ENCODE results near the gene JPH4.
A peak's percentile ranks its signal among the peaks of the same experiment; 100 is the strongest.

Gene JPH4

DNA sequence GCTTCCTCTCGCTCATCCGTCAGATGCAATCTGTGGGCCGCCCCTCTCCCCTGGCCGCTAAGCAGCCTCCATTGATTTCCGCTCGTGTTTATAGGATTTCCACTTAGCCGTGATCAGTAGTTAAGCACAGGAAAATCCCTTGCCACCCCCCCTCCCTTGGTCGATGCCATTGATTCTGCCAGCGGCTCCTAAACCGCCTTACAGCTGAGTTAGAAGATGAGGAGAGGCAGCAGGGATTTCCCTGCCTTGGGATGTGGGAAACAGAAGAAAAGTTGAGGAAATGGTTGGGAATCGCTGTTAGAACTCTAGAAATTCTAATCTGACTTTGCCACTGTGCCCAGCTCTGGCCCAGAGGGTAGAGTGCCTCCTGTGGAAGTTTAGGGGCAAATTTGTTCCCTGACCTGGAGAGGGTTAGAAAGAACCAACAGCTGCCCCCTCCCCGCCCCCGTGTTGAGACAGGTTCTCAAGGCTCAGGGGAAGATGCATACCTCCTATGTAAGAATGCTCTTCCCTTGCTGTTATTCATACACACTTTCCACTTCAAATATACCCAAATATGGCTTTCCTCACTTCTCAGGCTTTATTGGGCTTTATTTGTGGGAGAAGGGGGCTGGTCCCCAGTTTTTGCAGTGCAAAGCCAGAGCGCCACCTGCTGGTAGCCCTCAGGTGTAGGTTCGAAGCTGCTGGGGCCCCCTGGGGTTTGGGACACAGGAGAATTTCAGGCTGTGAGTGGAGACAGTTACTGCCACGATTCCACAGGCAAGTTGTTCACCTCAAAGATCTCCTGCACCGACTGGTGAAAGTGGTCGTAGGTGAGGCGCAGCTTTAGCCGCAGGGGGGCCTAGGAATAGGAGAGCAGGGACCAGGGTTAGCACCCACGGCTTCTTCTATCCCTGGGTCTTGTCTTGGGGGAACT, 19.3 kb downstream of the JPH4 start:
- no peak overlapping the region for H3K27ac Mint-ChIP-seq
- no peak overlapping the region for H3K4me3 Mint-ChIP-seq
- H3K4me1 Mint-ChIP-seq (ENCODE audit: low read depth), result peaks cover 29% of the 10 kb centered on the region
- DNase-seq (ENCODE audit: low spot score), result peak; percentile 51
- no peaks in the 10 kb centered on the region for H3K27me3 Mint-ChIP-seq (ENCODE audit: low read depth)
- H3K36me3 Mint-ChIP-seq (ENCODE audit: low read depth), result peaks cover 37% of the 10 kb centered on the region
- no peaks in the 10 kb centered on the region for H3K9me3 Mint-ChIP-seq

- Mint-ChIP-seq H3K27ac (no peak overlapping the region), H3K4me3 (peak overlapping the region; percentile 25), H3K36me3 (ENCODE audit: low read depth) (peaks cover 32% of the 10 kb centered on the region), H3K9me3 (no peaks in the 10 kb centered on the region), H3K27me3 (ENCODE audit: low read depth) (no peaks in the 10 kb centered on the region), H3K4me1 (ENCODE audit: low read depth) (peaks cover 29% of the 10 kb centered on the region)
- no peak for DNase-seq (ENCODE audit: low spot score)
Measured at GRCh38 chr14:23558346-23559009, 20.1 kb downstream of the JPH4 start.

GRCh38 chr14:23557946-23558345, 20.6 kb downstream of the JPH4 start:
- no peaks in the 10 kb centered on the region for H3K27me3 Mint-ChIP-seq (ENCODE audit: low read depth)
- H3K4me1 Mint-ChIP-seq (ENCODE audit: low read depth), result peaks cover 29% of the 10 kb centered on the region
- peak overlapping the region; percentile 72 for H3K27ac Mint-ChIP-seq
- no peak for DNase-seq (ENCODE audit: low spot score)
- no peaks in the 10 kb centered on the region for H3K9me3 Mint-ChIP-seq
- H3K4me3 Mint-ChIP-seq, result peak overlapping the region; percentile 77
- H3K36me3 Mint-ChIP-seq (ENCODE audit: low read depth), result peaks cover 27% of the 10 kb centered on the region

- peak overlapping the region; percentile 72 for H3K27ac Mint-ChIP-seq
- H3K9me3 Mint-ChIP-seq, result no peaks in the 10 kb centered on the region
- DNase-seq (ENCODE audit: low spot score), result no peak
- H3K4me3 Mint-ChIP-seq, result peak overlapping the region; percentile 77
- peaks cover 24% of the 10 kb centered on the region for H3K36me3 Mint-ChIP-seq (ENCODE audit: low read depth)
- H3K4me1 Mint-ChIP-seq (ENCODE audit: low read depth), result peaks cover 27% of the 10 kb centered on the region
- H3K27me3 Mint-ChIP-seq (ENCODE audit: low read depth), result no peaks in the 10 kb centered on the region
Measured at GRCh38 chr14:23557521-23557920, 21.1 kb downstream of the JPH4 start.

- peaks cover 23% of the 10 kb centered on the region for H3K36me3 Mint-ChIP-seq (ENCODE audit: low read depth)
- no peak for DNase-seq (ENCODE audit: low spot score)
- no peaks in the 10 kb centered on the region for H3K9me3 Mint-ChIP-seq
- H3K4me3 Mint-ChIP-seq, result peak overlapping the region; percentile 96
- H3K27me3 Mint-ChIP-seq (ENCODE audit: low read depth), result no peaks in the 10 kb centered on the region
- peaks cover 28% of the 10 kb centered on the region for H3K4me1 Mint-ChIP-seq (ENCODE audit: low read depth)
- peak overlapping the region; percentile 93 for H3K27ac Mint-ChIP-seq
Measured at GRCh38 chr14:23556700-23557440, 21.7 kb downstream of the JPH4 start.

DNA sequence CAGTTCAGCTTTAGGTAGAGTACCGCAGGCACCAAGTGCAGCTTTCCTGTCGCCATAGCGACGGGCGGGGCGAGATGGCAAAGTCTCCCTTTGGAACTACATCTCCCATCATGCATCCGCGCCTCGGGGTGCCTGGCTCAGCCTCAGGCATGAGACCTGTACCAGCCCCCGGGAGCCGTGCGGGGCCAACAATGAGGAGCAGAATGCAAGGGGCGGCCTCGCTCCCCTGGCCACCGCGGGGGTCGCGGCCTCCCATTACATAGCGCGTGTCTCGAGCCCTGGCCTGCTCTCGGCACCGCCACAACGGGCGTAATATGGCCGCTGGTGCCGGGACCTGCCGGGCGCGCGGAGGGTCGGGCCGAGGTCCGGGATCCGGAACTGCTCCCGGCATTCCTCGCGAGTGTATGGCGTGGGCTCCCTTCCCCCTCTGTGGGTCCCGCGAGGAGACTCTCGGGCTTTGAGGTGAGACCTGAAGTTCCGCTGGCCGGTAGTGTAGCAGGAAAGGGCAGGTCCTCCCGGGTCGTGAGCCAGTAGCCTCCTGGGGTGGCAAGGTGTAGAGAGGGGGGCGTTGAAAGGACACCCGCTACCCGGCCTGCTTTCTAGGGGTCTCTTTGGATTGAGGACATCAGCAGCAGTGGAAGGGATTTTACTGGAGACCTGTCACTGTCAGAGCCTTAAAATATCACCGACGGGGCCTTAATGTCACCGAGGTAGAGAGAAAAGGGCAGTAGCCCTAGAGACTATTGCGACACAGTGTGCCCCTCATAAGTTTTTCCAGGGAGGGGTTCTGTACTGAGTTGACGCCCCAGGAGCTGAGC, 22.5 kb downstream of the JPH4 start, which contains the start of gene THTPA:
THTPA (plus strand) TSS at position 390 of the 818 bp plus-strand sequence. CDS start 487 bp downstream, outside the sequence.
- DNase-seq (ENCODE audit: low spot score), result peak; percentile 90
- Mint-ChIP-seq H3K9me3 (no peaks in the 10 kb centered on the region), H3K27ac (peak within 1 kb of the TSS; percentile 93), H3K27me3 (ENCODE audit: low read depth) (no peaks in the 10 kb centered on the region), H3K4me3 (peak within 1 kb of the TSS; percentile 96), H3K36me3 (ENCODE audit: low read depth) (peaks cover 18% of the 10 kb centered on the region), H3K4me1 (ENCODE audit: low read depth) (peaks cover 29% of the 10 kb centered on the region)

- Mint-ChIP-seq H3K4me3 (peak overlapping the region; percentile 96), H3K4me1 (ENCODE audit: low read depth) (peaks cover 29% of the 10 kb centered on the region), H3K9me3 (no peaks in the 10 kb centered on the region), H3K27me3 (ENCODE audit: low read depth) (no peaks in the 10 kb centered on the region), H3K36me3 (ENCODE audit: low read depth) (peaks cover 13% of the 10 kb centered on the region), H3K27ac (peak overlapping the region; percentile 93)
- no peak for DNase-seq (ENCODE audit: low spot score)
Measured at GRCh38 chr14:23555533-23555881, 23.1 kb downstream of the JPH4 start.

DNA sequence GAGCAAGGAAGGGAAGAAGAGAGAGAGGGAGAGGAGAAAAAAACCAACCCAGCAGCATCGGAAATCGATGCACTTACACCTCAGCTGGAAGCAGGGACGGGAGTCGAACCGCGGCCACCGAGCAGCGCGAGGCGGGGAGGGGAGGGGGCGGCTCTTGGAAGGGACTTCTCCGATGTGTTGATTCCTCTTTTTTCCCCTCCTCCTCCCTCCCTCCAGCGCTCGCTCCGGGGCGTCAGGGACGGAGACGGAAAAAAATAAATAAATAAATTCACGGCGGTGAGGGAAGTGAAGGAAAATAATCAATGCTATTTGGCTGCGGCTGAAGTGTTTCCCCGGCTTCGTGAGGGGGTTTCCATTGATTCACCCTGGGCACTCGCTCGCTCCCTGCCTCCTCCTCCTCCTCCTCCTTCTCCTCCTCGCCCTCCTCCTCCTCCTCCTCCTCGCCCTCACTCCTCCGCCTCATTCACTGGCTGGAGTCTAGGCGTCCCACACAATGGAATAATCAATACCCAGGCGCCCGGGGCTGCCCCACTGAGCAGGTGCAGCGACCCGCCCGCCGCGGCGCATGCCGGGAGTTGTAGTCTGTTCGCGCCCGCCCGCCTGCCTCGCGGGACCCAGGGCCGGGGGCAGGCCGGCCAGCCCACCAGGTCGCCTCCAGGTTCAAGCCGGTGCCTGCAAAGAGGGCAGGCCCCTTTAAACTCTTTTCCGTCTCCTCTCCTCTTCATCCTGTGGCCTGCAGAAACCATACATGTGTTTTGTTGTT, 27.1 kb downstream of the JPH4 start, which contains the start of gene ZFHX2:
ZFHX2 (minus strand) TSS at position 500 of the 763 bp plus-strand sequence. CDS start 16,440 bp downstream, outside the sequence.
- H3K9me3 Mint-ChIP-seq, result no peaks in the 10 kb centered on the region
- no peak within 1 kb of the TSS for H3K4me3 Mint-ChIP-seq
- peaks cover 10% of the 10 kb centered on the region for H3K4me1 Mint-ChIP-seq (ENCODE audit: low read depth)
- H3K36me3 Mint-ChIP-seq (ENCODE audit: low read depth), result no peaks in the 10 kb centered on the region
- no peaks in the 10 kb centered on the region for H3K27me3 Mint-ChIP-seq (ENCODE audit: low read depth)
- H3K27ac Mint-ChIP-seq, result peak within 1 kb of the TSS; percentile 89
- peak; percentile 84 for DNase-seq (ENCODE audit: low spot score)

DNA sequence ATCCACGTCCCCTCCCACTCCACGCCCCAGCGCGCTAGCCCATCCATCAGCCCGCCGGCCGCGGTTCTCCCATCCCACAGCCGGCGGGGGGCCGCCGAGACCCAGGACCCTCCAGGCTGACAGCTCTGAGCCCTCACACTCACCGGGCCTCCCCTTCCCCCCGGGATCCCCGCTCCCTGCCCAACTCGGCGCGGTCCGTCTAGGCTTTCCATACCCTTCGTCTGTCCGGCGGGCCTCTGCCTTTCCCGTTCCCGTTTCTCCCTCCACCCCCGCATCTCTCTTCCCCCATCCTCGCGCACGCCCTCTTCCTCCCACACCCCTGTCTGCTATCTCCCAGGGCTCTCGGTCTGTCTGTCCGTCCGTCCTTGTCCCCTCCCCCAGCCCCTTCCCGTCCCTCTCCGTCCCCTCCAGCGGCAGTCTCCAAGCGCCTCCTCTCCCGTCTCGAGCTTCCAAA, 27.8 kb downstream of the JPH4 start:
- DNase-seq (ENCODE audit: low spot score), result no peak
- no peak overlapping the region for H3K4me3 Mint-ChIP-seq
- no peaks in the 10 kb centered on the region for H3K36me3 Mint-ChIP-seq (ENCODE audit: low read depth)
- H3K9me3 Mint-ChIP-seq, result no peaks in the 10 kb centered on the region
- no peaks in the 10 kb centered on the region for H3K27me3 Mint-ChIP-seq (ENCODE audit: low read depth)
- no peak overlapping the region for H3K27ac Mint-ChIP-seq
- peaks cover 10% of the 10 kb centered on the region for H3K4me1 Mint-ChIP-seq (ENCODE audit: low read depth)

DNA sequence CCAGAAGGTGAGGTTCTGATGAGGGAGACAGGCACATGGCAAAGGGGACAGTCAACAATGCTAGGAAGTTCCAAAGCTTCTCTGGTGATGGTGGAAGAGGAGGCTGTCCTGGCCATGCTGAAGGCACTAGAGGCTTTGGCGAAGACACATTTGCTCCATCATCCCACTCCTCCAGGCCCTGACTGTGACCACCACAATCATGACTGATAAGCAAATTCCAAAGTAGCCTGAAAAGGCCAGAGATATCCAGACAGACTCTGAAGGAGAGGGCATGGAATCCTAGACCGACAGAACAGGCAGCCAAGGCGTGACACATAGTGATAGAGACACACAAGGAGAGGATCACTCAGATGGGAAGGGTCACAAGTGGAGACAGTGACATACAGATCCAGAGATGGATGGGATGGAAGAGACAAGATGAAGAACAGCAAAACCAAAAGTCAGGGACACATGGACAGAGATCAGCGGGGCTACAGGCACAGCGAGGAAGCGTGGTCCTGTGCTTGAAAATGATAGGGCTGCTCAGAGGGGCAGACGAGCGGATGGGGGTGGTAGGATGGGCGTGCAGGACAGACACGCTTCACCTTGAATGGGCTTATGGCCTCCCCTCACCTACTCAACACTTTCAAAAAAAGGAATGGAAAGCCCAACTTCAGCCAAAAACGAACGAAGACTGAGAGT, 28.3 kb downstream of the JPH4 start:
- Mint-ChIP-seq H3K27ac (no peak overlapping the region), H3K36me3 (ENCODE audit: low read depth) (no peaks in the 10 kb centered on the region), H3K27me3 (ENCODE audit: low read depth) (no peaks in the 10 kb centered on the region), H3K4me3 (no peak overlapping the region), H3K9me3 (no peaks in the 10 kb centered on the region), H3K4me1 (ENCODE audit: low read depth) (peaks cover 6% of the 10 kb centered on the region)
- DNase-seq (ENCODE audit: low spot score), result no peak

DNA sequence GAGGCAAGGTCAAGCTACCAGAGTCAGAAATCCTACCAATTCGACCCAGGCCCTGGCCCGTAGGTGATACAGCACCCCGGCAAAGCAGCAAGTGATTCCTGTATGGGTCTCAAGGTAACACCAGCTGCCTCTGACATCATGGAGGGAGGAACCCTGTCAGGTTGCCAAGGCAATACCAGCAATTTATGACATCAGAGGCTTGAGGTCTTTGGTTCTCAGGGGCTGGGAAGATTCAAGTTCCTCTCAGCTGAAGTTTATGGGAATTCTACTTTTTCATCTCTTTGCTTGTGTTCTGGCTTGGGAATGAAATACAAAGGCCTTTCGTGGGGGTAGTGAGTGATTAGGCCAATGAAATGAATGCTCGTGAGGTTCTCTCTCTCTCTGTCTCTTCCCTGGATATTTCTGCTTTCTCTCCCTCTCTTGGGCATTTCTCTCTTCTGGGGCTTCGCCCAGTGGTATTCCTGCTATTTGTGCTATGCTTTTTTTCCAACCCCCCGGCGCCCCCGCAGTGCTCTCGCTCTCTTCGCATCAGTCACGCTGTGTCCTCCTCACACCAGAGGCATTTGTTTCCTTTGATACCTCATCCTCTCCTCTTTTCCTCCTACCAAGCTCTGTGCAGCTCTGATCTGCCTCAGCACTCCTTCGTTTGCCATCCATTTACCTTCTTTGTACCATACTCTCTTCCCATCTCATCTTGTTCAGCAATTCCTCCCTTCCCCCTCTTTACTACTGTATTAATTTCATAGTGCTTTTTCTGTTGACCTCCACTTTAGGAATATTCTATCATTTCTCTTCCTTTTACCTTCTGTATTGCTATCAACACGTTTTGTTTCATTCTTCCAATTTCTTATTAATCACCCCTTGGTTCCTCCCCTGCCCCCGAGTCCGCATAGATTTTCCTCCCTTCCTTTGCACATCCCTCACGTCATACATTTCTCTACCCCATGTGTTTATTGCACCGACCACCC, 30.0 kb downstream of the JPH4 start:
- H3K4me3 Mint-ChIP-seq, result no peak overlapping the region
- H3K27me3 Mint-ChIP-seq (ENCODE audit: low read depth), result no peaks in the 10 kb centered on the region
- H3K4me1 Mint-ChIP-seq (ENCODE audit: low read depth), result peaks cover 3% of the 10 kb centered on the region
- H3K36me3 Mint-ChIP-seq (ENCODE audit: low read depth), result no peaks in the 10 kb centered on the region
- no peak overlapping the region for H3K27ac Mint-ChIP-seq
- no peak for DNase-seq (ENCODE audit: low spot score)
- H3K9me3 Mint-ChIP-seq, result no peaks in the 10 kb centered on the region

All from T-helper 2 cell treated with Interferon-gamma antibody and Interleukin-4, amounts not matched to agents 5 μg/mL and 100 μg/mL, for 36 hours (primary cell).